Activated CD4-positive, CD25-positive, alpha-beta regulatory T cell (primary cell): ENCODE results near the gene SLC10A1.

ENCODE experiments used
- DNase-seq, 4 experiments: peaks; one replicate each; lab custom pipeline; 2025; lab: John Stamatoyannopoulos, UW

SLC10A1 gene

GRCh38 chr14:69808919-69809808 lies 12.1 kb upstream of the SLC10A1 start:
- DNase-seq = no peak

DNA sequence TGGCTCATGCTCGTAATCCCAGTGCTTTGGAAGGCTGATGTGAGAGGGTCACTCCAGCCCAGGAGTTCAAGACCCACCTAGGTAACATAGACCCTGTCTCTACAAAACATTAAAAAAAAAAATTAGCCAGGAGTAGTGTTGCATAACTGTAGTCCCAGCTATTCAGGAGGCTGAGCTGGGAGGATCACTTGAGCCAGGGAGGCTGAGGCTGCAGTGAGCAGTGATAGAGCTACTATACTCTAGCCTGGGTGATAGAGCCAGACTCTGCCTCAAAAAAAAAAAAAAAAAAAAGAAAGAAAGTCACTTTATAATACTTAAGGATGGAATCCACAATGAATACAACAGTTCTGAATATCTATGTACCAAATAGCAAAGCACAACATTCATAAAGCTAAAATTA lies 10.2 kb upstream of the SLC10A1 start:
- DNase-seq = no peak

DNA sequence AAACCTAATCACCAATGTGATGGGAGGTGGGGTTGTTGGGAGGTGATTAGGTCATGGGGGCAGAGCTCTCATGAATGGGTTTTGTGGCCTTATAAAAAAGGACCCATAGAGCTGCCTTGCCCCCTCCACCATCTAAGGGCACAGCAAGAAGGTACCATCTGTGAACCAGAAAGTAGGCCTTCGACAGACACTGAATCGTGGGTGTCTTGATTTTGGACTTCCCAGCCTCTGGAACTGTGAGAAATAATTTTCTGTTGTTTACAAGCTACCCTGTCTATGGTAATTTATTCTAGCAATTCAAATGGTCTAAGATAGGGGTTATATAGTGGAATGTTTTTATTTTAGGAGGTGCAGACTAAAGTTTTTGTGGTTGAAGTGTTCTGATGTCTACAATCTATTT lies 7.9 kb upstream of the SLC10A1 start:
- DNase-seq = no peak

GRCh38 chr14:69803753-69804152 lies 6.7 kb upstream of the SLC10A1 start:
- no peak for DNase-seq

DNA sequence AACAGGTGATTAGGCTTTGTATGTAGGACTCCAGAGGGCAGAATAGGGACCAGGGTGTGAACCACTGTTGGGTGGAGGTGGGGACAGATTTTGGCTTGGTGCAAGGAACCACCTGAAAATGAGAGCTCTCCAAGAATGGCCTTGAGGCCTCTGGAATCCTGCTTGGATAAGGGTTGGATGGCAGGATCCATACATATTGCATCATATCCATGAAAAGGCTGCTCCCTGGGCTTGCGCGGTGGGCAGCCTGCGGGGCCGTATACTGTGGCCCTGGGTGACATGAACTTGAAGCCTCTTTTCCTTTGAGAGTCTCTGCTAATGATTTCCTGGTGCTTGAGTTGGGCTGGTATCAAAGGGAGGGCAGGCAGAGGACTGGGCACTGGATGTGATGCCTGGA lies 1.3 kb upstream of the SLC10A1 start:
- DNase-seq = no peak

- no peak for DNase-seq
These were observed 715 bp upstream of the SLC10A1 start for GRCh38 chr14:69797573-69798338.

GRCh38 chr14:69795691-69796090 lies 1.4 kb downstream of the SLC10A1 start:
- no peak for DNase-seq

DNA sequence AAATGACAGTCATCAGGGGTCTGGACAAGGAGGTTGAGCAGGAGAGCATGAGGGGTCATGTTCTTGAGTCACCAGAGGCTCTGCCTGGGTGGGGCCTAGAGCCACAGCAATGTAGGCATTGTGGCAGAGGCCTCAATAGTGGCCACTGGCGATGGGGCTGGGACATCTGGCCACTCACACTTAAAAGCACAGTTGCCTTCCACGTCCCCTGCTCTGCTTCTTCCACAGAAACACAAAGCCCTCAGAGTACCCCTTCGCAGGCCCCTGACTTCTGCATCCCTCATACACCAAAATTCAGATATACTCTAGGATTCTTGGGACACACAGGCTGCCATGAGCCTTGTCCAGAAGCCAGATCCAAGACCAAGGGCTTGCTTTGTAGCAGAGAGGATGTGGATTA lies 2.2 kb downstream of the SLC10A1 start:
- DNase-seq = no peak

DNA sequence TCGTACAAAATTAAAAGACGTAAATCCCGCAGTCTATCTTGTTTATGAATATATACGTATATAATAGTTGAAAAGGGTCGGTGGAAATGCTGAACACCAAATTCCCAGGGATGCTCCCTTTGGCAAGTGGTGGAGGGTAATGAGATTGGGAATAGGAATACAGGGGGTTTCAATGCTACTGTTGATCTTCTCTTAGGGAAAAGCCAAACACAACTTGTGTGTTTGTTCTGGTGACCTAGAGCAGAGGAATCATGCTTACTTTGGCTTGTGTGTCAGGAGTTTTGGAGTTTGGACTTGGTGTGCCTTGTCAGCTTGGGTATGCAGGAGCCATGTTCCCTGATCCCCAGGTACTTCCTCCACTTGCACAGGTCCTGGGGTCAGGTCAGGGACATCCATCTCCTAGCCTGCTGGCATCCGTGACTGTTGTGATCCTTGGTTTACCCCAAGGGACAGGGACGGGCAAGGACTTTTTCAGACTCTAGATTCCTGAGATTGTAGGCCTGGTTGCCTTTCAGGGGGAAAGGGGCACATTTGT lies 4.1 kb downstream of the SLC10A1 start:
- DNase-seq = no peak

DNA sequence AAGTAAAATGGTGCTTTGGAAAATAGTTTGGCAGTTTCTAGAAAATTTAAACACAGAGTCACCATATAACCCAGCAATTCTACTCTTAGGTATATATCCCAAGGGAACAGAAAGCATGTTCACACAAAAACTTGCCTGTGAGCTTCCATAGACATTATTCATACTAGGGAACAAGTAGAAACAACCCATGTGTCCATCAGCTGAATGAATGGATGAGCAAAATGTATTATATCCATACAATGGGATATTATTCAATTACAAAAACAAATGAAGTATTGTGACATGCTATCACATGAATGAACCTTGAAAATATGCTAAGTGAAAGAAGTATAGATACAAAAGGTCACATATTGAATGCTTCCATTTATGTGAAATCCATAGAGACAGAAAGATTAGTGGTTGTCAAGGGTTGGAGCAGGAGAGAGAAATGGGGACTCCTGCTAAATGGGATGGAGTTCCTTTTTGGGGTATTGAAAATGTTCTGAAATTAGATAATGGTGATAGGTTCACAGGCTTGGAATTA lies 7.9 kb downstream of the SLC10A1 start:
- DNase-seq = no peak

GRCh38 chr14:69786603-69787002 lies 10.4 kb downstream of the SLC10A1 start:
- DNase-seq = no peak

GRCh38 chr14:69784942-69785341 lies 12.1 kb downstream of the SLC10A1 start:
- DNase-seq = no peak

- DNase-seq = no peak
These were observed 16.1 kb downstream of the SLC10A1 start for GRCh38 chr14:69780952-69781351.

- DNase-seq = no peak
These were observed 16.9 kb downstream of the SLC10A1 start for GRCh38 chr14:69780092-69780491.

GRCh38 chr14:69779088-69779487 lies 18.0 kb downstream of the SLC10A1 start:
- no peak for DNase-seq

DNA sequence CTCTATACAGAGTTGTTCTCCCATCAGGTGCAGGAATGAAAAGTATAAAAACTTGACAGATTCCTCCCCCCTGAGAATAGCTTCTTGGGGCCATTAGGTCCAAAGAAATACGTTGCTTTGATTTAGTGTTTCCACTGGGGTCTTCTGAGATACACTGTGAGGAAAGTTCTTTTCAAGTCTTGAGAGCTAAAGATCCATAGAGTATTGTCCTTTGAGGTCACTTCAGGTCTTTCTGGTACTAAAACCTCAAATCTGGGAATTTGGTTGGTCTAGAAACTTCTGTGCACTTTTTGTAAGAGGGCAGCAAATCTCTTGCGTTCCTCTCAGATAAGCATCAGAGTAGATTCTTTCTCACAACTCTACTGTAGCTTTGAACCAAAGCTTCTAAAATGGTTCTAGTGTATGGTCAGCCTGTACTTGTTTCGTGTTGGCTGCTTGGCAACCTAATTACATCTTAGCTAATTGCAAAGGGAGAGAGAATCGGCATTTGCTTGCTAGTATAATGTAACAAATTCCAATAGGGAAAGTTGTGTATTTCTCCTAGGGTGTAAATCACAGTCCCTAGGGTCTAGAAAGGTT lies 20.1 kb downstream of the SLC10A1 start:
- DNase-seq = no peak

DNA sequence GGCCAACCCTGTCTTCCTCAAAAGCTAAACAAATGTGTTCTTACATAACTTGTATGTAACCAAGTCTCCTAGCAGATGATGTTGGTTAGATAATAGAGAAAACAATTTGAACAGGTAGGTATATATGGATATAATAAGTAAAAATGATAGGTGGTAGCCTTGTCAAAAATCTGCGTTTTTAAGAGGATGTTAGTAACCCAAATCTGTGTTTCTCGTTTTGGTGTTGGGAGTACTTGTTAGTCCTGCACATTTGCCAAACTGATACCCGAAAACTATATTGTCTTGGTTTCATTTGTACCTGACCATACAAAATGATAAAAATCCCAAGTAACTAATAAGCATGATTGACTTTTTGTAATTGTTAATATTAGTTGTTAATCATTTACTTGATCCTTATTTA lies 22.0 kb downstream of the SLC10A1 start:
- DNase-seq = no peak

DNA sequence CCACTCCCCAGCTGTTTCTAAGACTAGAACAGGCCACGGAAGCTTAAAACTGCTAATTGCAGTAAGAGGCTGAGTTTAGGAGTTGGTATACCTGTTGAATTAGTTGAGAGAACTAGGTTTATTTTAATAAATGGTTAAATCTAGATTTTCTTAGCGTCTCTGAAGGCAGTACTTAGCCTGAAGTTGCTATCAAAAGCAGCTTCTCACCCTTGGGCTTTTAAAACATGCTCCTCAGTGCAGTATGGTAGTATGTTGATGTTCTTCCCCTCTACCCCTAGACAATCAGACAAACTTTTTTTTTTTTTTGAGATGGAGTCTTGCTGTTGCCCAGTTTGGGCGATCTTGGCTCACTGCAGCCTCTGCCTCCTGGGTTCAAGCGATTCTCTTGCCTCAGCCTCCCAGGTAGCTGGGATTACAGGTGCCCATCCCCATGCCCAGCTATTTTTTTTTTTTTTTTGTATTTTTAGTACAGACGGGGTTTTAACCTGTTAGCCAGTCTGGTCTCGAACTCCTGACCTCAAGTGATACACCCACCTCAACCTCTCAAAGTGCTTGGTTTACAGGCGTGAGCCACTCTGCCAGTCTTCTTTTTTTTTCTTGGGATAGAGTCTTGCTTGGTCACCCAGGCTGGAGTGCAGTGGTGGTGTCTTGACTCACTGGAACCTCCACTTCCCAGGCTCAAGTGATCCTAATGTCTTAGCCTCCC lies 23.3 kb downstream of the SLC10A1 start:
- no peak for DNase-seq

- no peak for DNase-seq
These were observed 24.7 kb downstream of the SLC10A1 start for GRCh38 chr14:69772082-69773017.

DNA sequence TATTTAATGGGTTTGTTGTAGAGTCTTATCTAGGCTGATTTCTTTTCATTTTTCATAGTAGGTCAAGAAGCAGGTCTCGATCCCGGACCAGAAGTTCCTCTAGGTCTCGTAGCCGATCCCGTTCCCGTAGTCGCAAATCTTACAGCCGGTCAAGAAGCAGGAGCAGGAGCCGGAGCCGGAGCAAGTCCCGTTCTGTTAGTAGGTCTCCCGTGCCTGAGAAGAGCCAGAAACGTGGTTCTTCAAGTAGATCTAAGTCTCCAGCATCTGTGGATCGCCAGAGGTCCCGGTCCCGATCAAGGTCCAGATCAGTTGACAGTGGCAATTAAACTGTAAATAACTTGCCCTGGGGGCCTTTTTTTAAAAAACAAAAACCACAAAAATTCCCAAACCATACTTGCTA lies 25.9 kb downstream of the SLC10A1 start:
- no peak for DNase-seq

- DNase-seq = no peak
These were observed 26.5 kb downstream of the SLC10A1 start for GRCh38 chr14:69770559-69770958.
